ENCODE results near the gene WFDC9.
"Not testable (repeated sequence)": the region's sequence is repeated elsewhere in the genome, so short reads cannot be mapped to it uniquely, and the experiment has no call there.

The WFDC9 gene

GRCh38 chr20:45631184-45631583 is at the start of gene WFDC9:
Gene WFDC9 (minus strand): TSS chr20:45631284. CDS start chr20:45610181, 21,103 bp downstream.
- no peak for DNase-seq (ENCODE audit: low spot score)

- no peak for DNase-seq (ENCODE audit: low spot score)
Observed at GRCh38 chr20:45679650-45680049, 48.6 kb upstream of the WFDC9 start.

GRCh38 chr20:45672765-45673164 is 41.7 kb upstream of the WFDC9 start:
- no peak for DNase-seq (ENCODE audit: low spot score)

GRCh38 chr20:45670139-45670538 is 39.1 kb upstream of the WFDC9 start, which contains the start of gene WFDC11:
Gene WFDC11 (minus strand): TSS chr20:45670239. CDS start chr20:45650600, 19,639 bp downstream.
- no peak for DNase-seq (ENCODE audit: low spot score)

GRCh38 chr20:45657038-45657437 is 26.0 kb upstream of the WFDC9 start:
- not testable (repeated sequence) for DNase-seq (ENCODE audit: low spot score)

GRCh38 chr20:45651726-45652125 is 20.6 kb upstream of the WFDC9 start:
- not testable (repeated sequence) for DNase-seq (ENCODE audit: low spot score)

- DNase-seq (ENCODE audit: low spot score): no peak
Observed at GRCh38 chr20:45649312-45649863, 18.3 kb upstream of the WFDC9 start.

GRCh38 chr20:45647441-45648050 is 16.5 kb upstream of the WFDC9 start:
- no peak for DNase-seq (ENCODE audit: low spot score)

GRCh38 chr20:45646875-45647274 is 15.8 kb upstream of the WFDC9 start:
- DNase-seq (ENCODE audit: low spot score): no peak

GRCh38 chr20:45645869-45646268 is 14.8 kb upstream of the WFDC9 start:
- not testable (repeated sequence) for DNase-seq (ENCODE audit: low spot score)

- DNase-seq (ENCODE audit: low spot score): not testable (repeated sequence)
Observed at GRCh38 chr20:45641076-45641475, 10.0 kb upstream of the WFDC9 start.

- DNase-seq (ENCODE audit: low spot score): no peak
Observed at GRCh38 chr20:45639687-45640086, 8.6 kb upstream of the WFDC9 start.

- no peak for DNase-seq (ENCODE audit: low spot score)
Observed at GRCh38 chr20:45636513-45636912, 5.4 kb upstream of the WFDC9 start.

- no peak for DNase-seq (ENCODE audit: low spot score)
Observed at GRCh38 chr20:45630371-45630770, 713 bp downstream of the WFDC9 start.

- peak; percentile 37 for DNase-seq (ENCODE audit: low spot score)
Observed at GRCh38 chr20:45629496-45630100, 1.5 kb downstream of the WFDC9 start, which contains the start of gene WFDC10A. Gene WFDC10A (plus strand): TSS chr20:45629739. CDS start chr20:45629814, 75 bp downstream.

GRCh38 chr20:45626540-45626939 is 4.5 kb downstream of the WFDC9 start:
- no peak for DNase-seq (ENCODE audit: low spot score)

GRCh38 chr20:45621593-45621992 is 9.5 kb downstream of the WFDC9 start:
- no peak for DNase-seq (ENCODE audit: low spot score)

GRCh38 chr20:45617591-45617990 is 13.5 kb downstream of the WFDC9 start:
- DNase-seq (ENCODE audit: low spot score): no peak

GRCh38 chr20:45612314-45612713 is 18.8 kb downstream of the WFDC9 start:
- DNase-seq (ENCODE audit: low spot score): no peak

GRCh38 chr20:45611054-45611453 is 20.0 kb downstream of the WFDC9 start:
- DNase-seq (ENCODE audit: low spot score): no peak

GRCh38 chr20:45607810-45608209 is 23.3 kb downstream of the WFDC9 start:
- DNase-seq (ENCODE audit: low spot score): no peak

- no peak for DNase-seq (ENCODE audit: low spot score)
Observed at GRCh38 chr20:45595235-45595634, 35.8 kb downstream of the WFDC9 start.

- DNase-seq (ENCODE audit: low spot score): no peak
Observed at GRCh38 chr20:45593498-45593897, 37.6 kb downstream of the WFDC9 start.
